ENCODE measurements around the gene SLX1B.
"Not testable (repeated sequence)": the region's sequence is repeated elsewhere in the genome, so short reads cannot be mapped to it uniquely, and the experiment has no call there.

- not testable (repeated sequence) for TF ChIP-seq POLR2A, POLR2AphosphoS5, TAF1, SPI1, POU2F2 (IDR thresholded peaks at IDR 0.05; ENCODE audit: low read depth, low read length)
These were observed 13.5 kb downstream of the SLX1B start for GRCh38 chr16:29467654-29468366.

Measured in GM12891 (cell line).